ENCODE results near the gene DNLZ. TPM values are rescaled to one million over a fixed set of nuclear protein-coding genes. Genes with fewer than 3 reads are reported as not detected.

DNLZ gene
- total and polyA plus RNA-seq, 2 of the 4 experiments (the other 2 are of a cell fraction): 2.0 to 11.4 TPM

DNA sequence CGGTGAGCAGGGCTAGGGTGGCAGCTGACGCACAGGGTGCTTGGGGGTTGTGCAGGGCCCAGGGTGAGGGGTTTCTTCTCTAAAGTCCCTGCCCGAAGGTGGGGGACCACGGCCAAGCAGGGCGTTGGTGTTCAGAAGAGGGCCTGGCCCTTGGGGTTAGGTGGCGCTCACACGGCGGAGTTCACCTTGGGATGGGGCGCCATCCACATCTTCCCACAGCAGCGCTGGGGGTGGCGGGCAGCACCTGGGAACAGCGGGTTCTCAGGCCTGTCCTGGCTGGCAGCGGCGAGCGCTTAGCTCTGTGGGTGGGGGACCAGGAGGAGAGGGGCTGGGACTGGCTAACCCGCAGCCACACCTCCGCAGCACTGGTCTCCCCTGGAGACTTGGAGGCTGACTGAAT lies 30.1 kb downstream of the DNLZ start:
- Histone ChIP-seq H3K4me2 (ENCODE audit: low read depth, low read length) (no peak overlapping the region), H3K18ac (ENCODE audit: low read depth, low read length) (no peak overlapping the region), H2AK9ac (replicated peaks; ENCODE audit: low read depth, low read length, poor library complexity) (no peak overlapping the region), H2BK5ac (ENCODE audit: low read depth, low read length, poor library complexity, severe bottlenecking) (no peak overlapping the region), H3K27ac (ENCODE audit: insufficient read depth, low read length) (no peak overlapping the region), H2BK120ac (ENCODE audit: low read depth, low read length) (no peak overlapping the region), H3K23ac (ENCODE audit: low read depth, low read length) (no peak overlapping the region), H3K27me3 (ENCODE audit: control insufficient read depth, insufficient read depth, low read length) (no peaks in the 10 kb centered on the region), H2AK5ac (ENCODE audit: low read depth, low read length) (no peak overlapping the region), H3K4me1 (ENCODE audit: control insufficient read depth, insufficient read depth, low read length) (peaks cover 27% of the 10 kb centered on the region), H3K4ac (ENCODE audit: low read depth, low read length) (no peak overlapping the region), H2BK15ac (ENCODE audit: low read depth, low read length) (no peak overlapping the region), H3K56ac (ENCODE audit: extremely low read depth, insufficient read depth, low read length) (no peak overlapping the region), H3K9me3 (ENCODE audit: control insufficient read depth, insufficient read depth, low read length) (no peaks in the 10 kb centered on the region), H3K9ac (ENCODE audit: low read depth, low read length) (no peak overlapping the region), H4K5ac (ENCODE audit: low read depth, low read length) (no peak overlapping the region), H3K36me3 (ENCODE audit: control insufficient read depth, insufficient read depth, low read length) (peaks cover 63% of the 10 kb centered on the region), H2BK20ac (ENCODE audit: low read depth, low read length) (no peak overlapping the region), H3K79me1 (ENCODE audit: low read depth in 1 of 2, low read length in 2 of 2) (peaks cover 4 to 74% of the 10 kb centered on the region in 2 experiments), H3K14ac (replicated peaks; ENCODE audit: low read depth, low read length) (no peak overlapping the region; the same call in 1 of the 2 replicates), H3K9me1 (ENCODE audit: insufficient read depth, low read length) (peaks cover 6% of the 10 kb centered on the region; the same call in 1 of the 2 replicates), H4K8ac (ENCODE audit: low read depth in 2 of 2, low read length in 2 of 2) (no peak overlapping the region), H4K91ac (ENCODE audit: insufficient read depth, low read depth, low read length) (no peak overlapping the region), H2AFZ (replicated peaks; ENCODE audit: low read length, poor library complexity) (no peak overlapping the region), H3K4me3 (ENCODE audit: insufficient read depth, low read depth, low read length) (no peak overlapping the region), H4K20me1 (ENCODE audit: insufficient read depth, low read length) (peaks cover 92% of the 10 kb centered on the region)
- POLR2A ChIA-PET (ENCODE audit: unreplicated experiment): interaction anchor here (0.6 kb wide), 1 partner anchor 58 kb away, joined by 3 read pairs; no protein-coding TSS in a partner anchor
- 83% methylated on average over 1 of the region's 17 CpGs; no CpG with 5 or more reads in 1 of the 2 experiments for WGBS, 2 experiments (ENCODE audit: extremely low coverage in 2 of 2, insufficient read length in 1 of 2)
- dilution Hi-C loops (cut with HindIII; ENCODE audit: low sequenced_read_pairs, unreplicated experiment): no loop called here
- TF ChIP-seq RFX5 (IDR thresholded peaks at IDR 0.05; ENCODE audit: low read depth, low read length) (no peak), CHD1 (IDR thresholded peaks at IDR 0.05; ENCODE audit: low read depth, low read length) (no peak), BHLHE40 (IDR thresholded peaks at IDR 0.05; ENCODE audit: low read depth, low read length) (no peak), NFE2L2 (IDR thresholded peaks at IDR 0.05; ENCODE audit: low read depth, low read length) (no peak), MAFK (IDR thresholded peaks at IDR 0.05; ENCODE audit: low read depth, low read length) (no peak), RCOR1 (IDR thresholded peaks at IDR 0.05; ENCODE audit: insufficient replicate concordance, low read length) (no peak), MXI1 (IDR thresholded peaks at IDR 0.05; ENCODE audit: borderline replicate concordance, low read depth, low read length) (no peak), CEBPB (IDR thresholded peaks at IDR 0.05; ENCODE audit: low read depth, low read length) (no peak), MAZ (IDR thresholded peaks at IDR 0.05; ENCODE audit: borderline replicate concordance, low read depth, low read length) (no peak), POLR2A (IDR thresholded peaks at IDR 0.05; ENCODE audit: low read depth, low read length) (no peak), SMC3 (IDR thresholded peaks at IDR 0.05; ENCODE audit: low read depth, low read length) (no peak), RAD21 (IDR thresholded peaks at IDR 0.05; ENCODE audit: low read length) (no peak)
- TF ChIP-seq, protein P1, sequence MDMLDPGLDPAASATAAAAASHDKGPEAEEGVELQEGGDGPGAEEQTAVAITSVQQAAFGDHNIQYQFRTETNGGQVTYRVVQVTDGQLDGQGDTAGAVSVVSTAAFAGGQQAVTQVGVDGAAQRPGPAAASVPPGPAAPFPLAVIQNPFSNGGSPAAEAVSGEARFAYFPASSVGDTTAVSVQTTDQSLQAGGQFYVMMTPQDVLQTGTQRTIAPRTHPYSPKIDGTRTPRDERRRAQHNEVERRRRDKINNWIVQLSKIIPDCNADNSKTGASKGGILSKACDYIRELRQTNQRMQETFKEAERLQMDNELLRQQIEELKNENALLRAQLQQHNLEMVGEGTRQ (IDR thresholded peaks at IDR 0.05; ENCODE audit: low read depth, low read length): no peak
- TF ChIP-seq, protein P2, sequence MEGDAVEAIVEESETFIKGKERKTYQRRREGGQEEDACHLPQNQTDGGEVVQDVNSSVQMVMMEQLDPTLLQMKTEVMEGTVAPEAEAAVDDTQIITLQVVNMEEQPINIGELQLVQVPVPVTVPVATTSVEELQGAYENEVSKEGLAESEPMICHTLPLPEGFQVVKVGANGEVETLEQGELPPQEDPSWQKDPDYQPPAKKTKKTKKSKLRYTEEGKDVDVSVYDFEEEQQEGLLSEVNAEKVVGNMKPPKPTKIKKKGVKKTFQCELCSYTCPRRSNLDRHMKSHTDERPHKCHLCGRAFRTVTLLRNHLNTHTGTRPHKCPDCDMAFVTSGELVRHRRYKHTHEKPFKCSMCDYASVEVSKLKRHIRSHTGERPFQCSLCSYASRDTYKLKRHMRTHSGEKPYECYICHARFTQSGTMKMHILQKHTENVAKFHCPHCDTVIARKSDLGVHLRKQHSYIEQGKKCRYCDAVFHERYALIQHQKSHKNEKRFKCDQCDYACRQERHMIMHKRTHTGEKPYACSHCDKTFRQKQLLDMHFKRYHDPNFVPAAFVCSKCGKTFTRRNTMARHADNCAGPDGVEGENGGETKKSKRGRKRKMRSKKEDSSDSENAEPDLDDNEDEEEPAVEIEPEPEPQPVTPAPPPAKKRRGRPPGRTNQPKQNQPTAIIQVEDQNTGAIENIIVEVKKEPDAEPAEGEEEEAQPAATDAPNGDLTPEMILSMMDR (conservative IDR thresholded peaks at IDR 0.05; ENCODE audit: low read depth, low read length): no peak
- TF ChIP-seq, protein P3, sequence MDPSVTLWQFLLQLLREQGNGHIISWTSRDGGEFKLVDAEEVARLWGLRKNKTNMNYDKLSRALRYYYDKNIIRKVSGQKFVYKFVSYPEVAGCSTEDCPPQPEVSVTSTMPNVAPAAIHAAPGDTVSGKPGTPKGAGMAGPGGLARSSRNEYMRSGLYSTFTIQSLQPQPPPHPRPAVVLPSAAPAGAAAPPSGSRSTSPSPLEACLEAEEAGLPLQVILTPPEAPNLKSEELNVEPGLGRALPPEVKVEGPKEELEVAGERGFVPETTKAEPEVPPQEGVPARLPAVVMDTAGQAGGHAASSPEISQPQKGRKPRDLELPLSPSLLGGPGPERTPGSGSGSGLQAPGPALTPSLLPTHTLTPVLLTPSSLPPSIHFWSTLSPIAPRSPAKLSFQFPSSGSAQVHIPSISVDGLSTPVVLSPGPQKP (IDR thresholded peaks at IDR 0.05; ENCODE audit: borderline replicate concordance, low read depth, low read length): no peak
- DNase-seq (no peak), ATAC-seq (ENCODE audit: low read depth) (no peak)
- intact Hi-C loops (cut with micrococcal nuclease): no loop called here
- no TSS peak for BruUV-seq (replicated peaks)
- CTCF ChIA-PET: interaction anchor here (0.6 kb wide), 1 partner anchor 39 kb away, joined by 3 read pairs; no protein-coding TSS in a partner anchor
- in situ Hi-C loops (cut with MboI; ENCODE audit: low sequenced_read_pairs): no loop called here
